HG03521 (cell line): ENCODE results near the gene LIPG.
"Not testable (repeated sequence)": the region's sequence is repeated elsewhere in the genome, so short reads cannot be mapped to it uniquely, and the experiment has no call there.

Source experiments
- ATAC-seq: cut with Tn5 transposase; IDR thresholded peaks from one replicate; pipeline ENCODE4 v1.9.1; 2021; ENCODE audit warnings: mild to moderate bottlenecking, moderate library complexity; ENCODE audit not compliant: unreplicated experiment

Gene LIPG

DNA sequence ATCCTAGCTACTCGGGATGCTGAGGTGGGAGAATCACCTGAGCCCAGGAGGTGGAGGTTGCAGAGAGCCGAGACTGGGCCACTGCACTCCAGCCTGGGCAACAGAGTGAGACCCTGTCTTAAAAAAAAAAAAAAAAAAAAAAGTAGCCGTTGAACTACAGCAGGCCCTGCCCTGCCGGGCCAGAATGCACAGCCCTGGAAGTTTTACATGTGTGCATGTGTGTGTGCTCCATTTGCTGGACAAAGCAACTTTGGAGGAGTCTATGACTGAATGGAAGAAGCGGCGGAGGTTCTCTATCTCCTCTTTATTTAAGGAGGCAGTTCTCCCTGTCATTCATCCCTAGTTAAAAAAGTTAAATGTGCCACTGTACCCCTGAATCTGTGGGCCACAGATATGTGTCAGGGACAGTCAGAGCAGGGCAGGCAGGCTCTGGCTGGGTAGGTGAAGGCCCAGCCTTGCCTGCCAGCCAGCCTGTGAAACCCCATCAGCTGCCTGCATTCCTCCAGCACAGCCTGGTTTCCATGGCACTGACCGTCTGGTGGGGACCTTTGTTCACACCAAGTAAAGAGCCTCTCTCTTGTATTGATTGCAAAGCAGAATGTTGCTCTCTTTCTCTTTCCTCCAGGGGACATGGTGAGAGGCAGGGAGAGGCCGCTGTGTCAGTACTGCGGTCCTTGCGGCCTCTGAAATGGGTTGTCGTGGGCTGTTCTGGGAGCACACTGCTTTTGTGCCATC, 10.9 kb downstream of the LIPG start:
- ATAC-seq: no peak

- no peak for ATAC-seq
These were observed 12.0 kb downstream of the LIPG start for GRCh38 chr18:49573835-49574234.

DNA sequence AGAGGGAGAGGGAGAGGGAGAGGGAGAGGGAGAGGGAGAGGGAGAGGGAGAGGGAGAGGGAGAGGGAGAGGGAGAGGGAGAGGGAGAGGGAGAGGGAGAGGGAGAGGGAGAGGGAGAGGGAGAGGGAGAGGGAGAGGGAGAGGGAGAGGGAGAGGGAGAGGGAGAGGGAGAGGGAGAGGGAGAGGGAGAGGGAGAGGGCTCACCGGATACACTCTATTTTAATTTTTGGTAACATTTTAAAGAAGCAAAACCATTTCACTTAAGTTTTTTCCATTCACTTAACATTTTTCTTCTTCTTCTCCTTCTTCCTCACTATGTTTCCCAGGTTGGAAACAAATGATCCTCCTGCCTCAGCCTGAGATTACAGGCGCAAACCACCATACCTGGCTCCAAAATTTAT, 17.2 kb downstream of the LIPG start:
- ATAC-seq: not testable (repeated sequence)

- not testable (repeated sequence) for ATAC-seq
These were observed 17.7 kb downstream of the LIPG start for GRCh38 chr18:49579583-49579982.

DNA sequence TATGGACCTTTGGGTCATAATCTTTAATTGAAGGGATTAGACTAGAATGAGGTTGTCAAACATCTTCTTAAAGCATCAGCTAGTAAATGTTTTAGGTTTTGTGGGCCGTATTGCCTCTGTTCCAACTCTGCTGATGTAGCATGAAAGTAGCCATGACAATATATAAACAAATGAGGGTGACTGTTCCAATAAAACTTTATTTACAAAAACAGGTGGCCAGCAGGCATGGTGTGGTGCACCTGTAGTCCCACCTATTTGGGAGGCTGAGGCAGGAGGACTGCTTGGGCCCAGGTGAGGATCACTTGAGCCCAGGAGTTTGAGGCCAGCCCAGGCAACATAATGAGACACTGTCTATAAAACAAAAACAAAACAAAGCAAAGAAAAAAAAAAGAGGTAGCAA, 18.4 kb downstream of the LIPG start:
- no peak for ATAC-seq

DNA sequence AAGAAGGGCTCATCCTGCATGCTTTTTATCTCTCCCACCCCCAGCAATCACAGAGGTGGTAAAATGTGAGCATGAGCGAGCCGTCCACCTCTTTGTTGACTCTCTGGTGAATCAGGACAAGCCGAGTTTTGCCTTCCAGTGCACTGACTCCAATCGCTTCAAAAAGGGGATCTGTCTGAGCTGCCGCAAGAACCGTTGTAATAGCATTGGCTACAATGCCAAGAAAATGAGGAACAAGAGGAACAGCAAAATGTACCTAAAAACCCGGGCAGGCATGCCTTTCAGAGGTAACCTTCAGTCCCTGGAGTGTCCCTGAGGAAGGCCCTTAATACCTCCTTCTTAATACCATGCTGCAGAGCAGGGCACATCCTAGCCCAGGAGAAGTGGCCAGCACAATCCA, 19.5 kb downstream of the LIPG start:
- no peak for ATAC-seq

DNA sequence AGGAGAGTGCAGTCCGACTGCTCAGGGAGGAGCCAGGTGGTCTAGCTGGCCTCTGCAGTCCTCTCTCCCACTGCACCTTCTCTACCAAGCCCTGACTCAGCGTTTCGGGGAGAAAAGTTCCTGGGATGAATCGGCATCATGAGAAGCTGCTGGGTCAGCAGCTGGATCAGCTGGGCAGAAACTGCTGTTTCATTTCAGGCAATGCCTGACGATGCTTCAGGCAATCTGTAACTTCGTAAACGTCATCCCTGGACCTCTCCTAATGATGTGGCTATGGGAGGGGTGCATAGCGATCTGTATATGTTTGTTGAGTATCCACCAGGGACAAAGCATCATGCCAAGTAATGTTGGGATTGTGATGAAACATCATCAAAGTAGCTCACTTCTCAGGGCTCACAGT, 20.7 kb downstream of the LIPG start:
- ATAC-seq: no peak

DNA sequence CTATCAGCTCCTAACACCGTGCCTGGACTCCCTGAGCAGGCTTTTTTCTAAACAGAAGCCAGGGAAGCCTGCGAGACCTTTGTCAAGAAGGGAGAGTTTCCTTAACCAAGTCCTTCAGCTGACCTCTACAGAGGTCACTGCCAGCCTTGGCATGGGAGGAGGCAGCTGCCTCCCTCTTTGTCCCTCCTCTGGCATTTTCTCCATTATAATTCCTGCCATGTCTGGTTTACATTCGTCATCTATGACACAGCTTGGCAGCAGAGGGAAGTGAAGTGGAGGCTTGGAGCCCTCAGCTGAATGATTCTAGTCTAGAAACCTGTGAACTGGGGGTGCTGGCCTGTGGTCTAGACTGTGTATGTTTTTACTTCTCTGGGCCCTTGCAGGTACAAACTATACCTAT, 22.5 kb downstream of the LIPG start:
- no peak for ATAC-seq

GRCh38 chr18:49584951-49585350, 23.1 kb downstream of the LIPG start:
- not testable (repeated sequence) for ATAC-seq

GRCh38 chr18:49585781-49586663, 24.2 kb downstream of the LIPG start:
- ATAC-seq: no peak

- ATAC-seq: no peak
These were observed 26.3 kb downstream of the LIPG start for GRCh38 chr18:49588171-49588570.

DNA sequence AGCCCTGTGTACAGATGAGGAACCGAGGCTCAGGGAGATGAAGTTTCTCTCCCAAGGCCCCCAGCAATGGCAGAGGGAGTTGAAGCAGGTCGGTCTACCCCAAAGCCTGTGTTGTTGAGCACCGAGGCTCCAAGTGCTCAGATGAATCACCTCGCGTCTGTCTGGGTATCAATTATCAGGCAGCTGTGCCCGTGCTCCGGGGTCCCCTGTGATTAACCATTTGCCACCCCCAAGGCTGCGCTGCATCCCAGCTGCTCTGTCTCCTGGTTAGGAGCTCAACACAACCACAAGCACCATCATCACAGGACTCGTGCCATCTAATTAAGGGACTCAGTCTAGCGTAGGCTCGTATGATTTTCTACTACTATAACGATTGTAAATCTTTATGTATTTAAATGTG, 27.1 kb downstream of the LIPG start:
- no peak for ATAC-seq

DNA sequence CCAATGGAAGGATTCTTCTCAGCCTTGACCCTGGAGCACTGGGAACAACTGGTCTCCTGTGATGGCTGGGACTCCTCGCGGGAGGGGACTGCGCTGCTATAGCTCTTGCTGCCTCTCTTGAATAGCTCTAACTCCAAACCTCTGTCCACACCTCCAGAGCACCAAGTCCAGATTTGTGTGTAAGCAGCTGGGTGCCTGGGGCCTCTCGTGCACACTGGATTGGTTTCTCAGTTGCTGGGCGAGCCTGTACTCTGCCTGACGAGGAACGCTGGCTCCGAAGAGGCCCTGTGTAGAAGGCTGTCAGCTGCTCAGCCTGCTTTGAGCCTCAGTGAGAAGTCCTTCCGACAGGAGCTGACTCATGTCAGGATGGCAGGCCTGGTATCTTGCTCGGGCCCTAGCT, 28.8 kb downstream of the LIPG start:
- no peak for ATAC-seq

- ATAC-seq: no peak
These were observed 29.4 kb downstream of the LIPG start for GRCh38 chr18:49591271-49591670.

GRCh38 chr18:49591775-49592174, 29.9 kb downstream of the LIPG start:
- no peak for ATAC-seq

- no peak for ATAC-seq
These were observed 34.8 kb downstream of the LIPG start for GRCh38 chr18:49596687-49597086.

DNA sequence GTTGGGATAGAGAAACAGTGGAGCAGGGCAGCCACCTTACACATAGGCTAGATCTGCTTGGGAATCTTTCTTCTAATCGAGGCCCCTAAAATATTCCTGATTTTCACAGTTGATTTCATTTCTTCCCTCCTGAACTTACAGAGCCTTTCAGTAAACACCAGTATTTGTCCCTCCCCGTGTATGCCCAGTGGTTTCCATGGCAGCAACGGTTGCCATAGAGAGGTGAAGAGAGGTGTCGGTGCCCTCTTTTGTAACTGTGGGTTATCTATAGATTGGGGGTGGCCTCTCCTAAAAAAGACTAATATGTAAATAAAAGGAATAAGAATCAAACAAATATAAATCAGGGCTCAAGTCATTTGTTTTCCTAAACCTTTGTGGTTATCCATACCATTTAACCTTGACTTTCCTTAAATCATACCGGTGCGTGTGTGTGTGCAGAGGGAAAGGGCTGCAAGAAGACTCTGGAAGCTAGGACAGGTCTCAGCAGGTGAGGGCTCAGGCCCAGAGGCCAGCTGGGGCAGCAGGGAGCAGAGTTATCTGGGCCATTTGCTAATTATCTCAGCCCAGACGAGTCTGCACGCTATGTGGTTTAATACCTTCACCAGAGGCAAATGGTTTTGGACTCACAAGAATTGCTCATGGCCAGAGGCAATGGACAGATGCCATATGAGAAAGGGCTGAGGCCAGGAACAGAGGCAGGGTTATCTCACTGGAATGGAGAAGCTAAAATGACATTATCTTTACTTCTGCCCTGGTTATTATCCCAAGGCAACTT, 35.5 kb downstream of the LIPG start:
- no peak for ATAC-seq

GRCh38 chr18:49601211-49601610, 39.4 kb downstream of the LIPG start:
- no peak for ATAC-seq

- no peak for ATAC-seq
These were observed 46.8 kb downstream of the LIPG start for GRCh38 chr18:49608366-49609255.

GRCh38 chr18:49609256-49610021, 47.6 kb downstream of the LIPG start:
- no peak for ATAC-seq
